ENCODE results near the gene CFAP91.

- TF ChIP-seq, protein P1, sequence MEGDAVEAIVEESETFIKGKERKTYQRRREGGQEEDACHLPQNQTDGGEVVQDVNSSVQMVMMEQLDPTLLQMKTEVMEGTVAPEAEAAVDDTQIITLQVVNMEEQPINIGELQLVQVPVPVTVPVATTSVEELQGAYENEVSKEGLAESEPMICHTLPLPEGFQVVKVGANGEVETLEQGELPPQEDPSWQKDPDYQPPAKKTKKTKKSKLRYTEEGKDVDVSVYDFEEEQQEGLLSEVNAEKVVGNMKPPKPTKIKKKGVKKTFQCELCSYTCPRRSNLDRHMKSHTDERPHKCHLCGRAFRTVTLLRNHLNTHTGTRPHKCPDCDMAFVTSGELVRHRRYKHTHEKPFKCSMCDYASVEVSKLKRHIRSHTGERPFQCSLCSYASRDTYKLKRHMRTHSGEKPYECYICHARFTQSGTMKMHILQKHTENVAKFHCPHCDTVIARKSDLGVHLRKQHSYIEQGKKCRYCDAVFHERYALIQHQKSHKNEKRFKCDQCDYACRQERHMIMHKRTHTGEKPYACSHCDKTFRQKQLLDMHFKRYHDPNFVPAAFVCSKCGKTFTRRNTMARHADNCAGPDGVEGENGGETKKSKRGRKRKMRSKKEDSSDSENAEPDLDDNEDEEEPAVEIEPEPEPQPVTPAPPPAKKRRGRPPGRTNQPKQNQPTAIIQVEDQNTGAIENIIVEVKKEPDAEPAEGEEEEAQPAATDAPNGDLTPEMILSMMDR (conservative IDR thresholded peaks at IDR 0.05; ENCODE audit: low read length): no peak
- TF ChIP-seq EZH2phosphoT487 (IDR thresholded peaks at IDR 0.05; ENCODE audit: borderline replicate concordance, low read depth, low read length): no peak
These were observed 48.6 kb downstream of the CFAP91 start for GRCh38 chr3:119751423-119751822.

Data from OCI-LY7 (cell line).